LNCAP (cell line): ENCODE data around the gene SPN.

Experiments used
- CTCF ChIP-seq: fragments of 450-650 bp; IDR thresholded peaks from 2 replicates; pipeline ENCODE4 v1.5.1; 2017; ENCODE audit warnings: mild to moderate bottlenecking

The SPN gene

GRCh38 chr16:29649588-29650494 is 13.2 kb upstream of the SPN start:
- no peak for TF ChIP-seq CTCF

- TF ChIP-seq CTCF = no peak
Observed at GRCh38 chr16:29650771-29651170, 12.3 kb upstream of the SPN start.

DNA sequence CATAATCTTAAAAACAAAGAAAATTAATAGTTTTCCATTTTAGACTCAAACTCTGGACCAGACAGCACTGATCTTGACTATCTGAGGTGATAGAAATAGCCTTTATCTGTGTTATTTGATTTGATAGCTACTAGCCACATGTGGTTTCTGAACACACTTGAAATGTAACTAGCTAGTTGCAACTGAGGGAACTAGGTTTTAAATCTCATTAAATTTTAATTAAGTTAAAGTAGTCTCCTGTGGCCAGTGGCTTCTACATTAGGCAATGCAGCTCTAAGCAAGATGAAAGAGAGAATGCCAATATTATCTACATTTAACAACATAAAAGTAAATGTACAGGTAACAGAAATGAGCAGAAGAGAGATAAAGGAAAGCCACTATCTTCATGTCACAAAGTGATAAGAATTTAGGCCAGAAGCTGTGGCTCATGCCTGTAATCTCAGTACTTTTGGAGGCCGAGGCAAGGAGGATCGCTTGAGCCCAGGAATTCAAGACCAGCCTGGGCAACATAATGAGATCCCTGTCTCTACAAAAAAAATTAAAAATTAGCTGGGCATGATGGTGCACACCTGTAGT is 11.2 kb upstream of the SPN start:
- TF ChIP-seq CTCF = no peak

DNA sequence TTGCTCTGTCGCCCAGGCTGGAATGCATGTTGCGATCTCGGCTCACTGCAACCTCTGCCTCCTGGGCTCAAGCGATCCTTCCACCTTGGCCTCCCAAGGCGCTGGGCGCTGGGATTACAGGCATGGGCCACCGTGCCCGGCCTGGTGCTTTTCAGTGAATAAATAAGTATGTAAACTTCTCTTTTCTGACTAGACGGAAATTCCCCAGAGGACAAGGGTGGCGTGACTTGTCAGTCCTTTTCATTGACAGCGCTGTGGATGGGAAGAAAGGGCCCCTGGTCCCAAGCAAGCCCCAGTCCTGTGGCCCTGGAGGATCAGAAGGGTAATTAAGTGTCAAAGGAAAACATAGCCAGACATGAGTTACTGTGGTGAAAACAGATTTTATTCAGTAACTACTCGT is 9.6 kb upstream of the SPN start:
- TF ChIP-seq CTCF = no peak

GRCh38 chr16:29656688-29657523 is 6.1 kb upstream of the SPN start:
- TF ChIP-seq CTCF = no peak

DNA sequence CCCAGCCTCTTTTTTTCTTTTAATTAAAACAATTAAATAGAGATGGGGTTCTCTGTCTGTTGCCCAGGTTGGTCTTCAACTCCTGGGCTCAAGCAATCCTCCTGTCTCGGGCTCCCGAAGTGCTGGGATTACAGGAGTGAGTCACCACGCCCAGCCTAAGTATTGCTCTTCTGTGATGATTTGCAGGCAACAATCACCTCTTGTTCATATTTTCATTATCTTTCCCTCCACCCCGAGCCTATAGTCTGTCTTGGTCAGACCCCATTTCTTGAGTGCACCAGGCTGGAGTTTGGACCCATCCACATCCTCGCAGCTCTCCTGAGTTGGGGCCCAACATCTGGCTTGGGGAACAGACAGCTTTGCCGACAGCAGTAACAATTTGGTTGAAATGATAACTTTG is 4.3 kb upstream of the SPN start:
- no peak for TF ChIP-seq CTCF

- no peak for TF ChIP-seq CTCF
Observed at GRCh38 chr16:29662000-29662728, 883 bp upstream of the SPN start.
